Panc1 (cell line): Measurements from ENCODE around the gene STK25.

ENCODE experiments used
- REST ChIP-seq, 2 experiments: IDR thresholded peaks; 2 replicates each; pipeline ENCODE4 v1.6.1; 2011 to 2012; ENCODE audit warnings: low read depth in 2 of 2, control low read depth in 1 of 2, low read length in 1 of 2, mild to moderate bottlenecking in 1 of 2, moderate library complexity in 1 of 2; ENCODE audit not compliant: insufficient read depth in 1 of 2
- TF ChIP-seq, protein P1 (sequence below): fragments of 450-650 bp; IDR thresholded peaks from 2 replicates; pipeline ENCODE4 v1.5.1; 2017; ENCODE audit warnings: mild to moderate bottlenecking

DNA sequence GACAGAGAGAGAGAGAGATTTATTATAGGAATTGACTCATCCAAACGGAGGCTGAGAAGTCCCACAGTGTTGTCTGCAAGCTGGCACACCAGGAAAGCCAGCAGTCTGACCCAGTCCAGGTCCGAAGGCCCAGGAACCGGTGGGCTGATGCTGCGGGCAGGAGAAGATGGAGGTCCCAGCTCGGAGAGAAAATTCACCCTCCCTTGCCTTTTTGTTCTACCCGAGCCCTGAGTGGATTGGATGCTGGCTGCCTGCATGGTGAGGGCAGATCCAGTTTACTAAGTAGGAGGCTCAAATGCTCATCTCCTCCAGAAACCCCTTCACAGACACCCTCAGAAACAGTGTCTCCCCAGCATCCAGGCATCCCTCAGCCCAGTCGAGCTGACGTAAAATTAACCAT, 22.2 kb upstream of the STK25 start:
- TF ChIP-seq, protein P1, sequence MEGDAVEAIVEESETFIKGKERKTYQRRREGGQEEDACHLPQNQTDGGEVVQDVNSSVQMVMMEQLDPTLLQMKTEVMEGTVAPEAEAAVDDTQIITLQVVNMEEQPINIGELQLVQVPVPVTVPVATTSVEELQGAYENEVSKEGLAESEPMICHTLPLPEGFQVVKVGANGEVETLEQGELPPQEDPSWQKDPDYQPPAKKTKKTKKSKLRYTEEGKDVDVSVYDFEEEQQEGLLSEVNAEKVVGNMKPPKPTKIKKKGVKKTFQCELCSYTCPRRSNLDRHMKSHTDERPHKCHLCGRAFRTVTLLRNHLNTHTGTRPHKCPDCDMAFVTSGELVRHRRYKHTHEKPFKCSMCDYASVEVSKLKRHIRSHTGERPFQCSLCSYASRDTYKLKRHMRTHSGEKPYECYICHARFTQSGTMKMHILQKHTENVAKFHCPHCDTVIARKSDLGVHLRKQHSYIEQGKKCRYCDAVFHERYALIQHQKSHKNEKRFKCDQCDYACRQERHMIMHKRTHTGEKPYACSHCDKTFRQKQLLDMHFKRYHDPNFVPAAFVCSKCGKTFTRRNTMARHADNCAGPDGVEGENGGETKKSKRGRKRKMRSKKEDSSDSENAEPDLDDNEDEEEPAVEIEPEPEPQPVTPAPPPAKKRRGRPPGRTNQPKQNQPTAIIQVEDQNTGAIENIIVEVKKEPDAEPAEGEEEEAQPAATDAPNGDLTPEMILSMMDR: no peak
- no peak for TF ChIP-seq REST (IDR thresholded peaks at IDR 0.05; ENCODE audit: insufficient read depth in 1 of 2, low read depth in 2 of 2, low read length in 1 of 2)
